Measurements from ENCODE around the gene C6orf132. TPM values are rescaled to one million over a fixed set of nuclear protein-coding genes. Genes with fewer than 3 reads are reported as not detected.

C6orf132 gene
- total and polyA plus RNA-seq, 2 experiments from 2014 or later: 22.2 to 40.9 TPM

- H2AFZ ChIP-seq: no peak overlapping the region
- Mint-ChIP-seq H3K27ac (no peak overlapping the region), H3K9me3 (no peaks in the 10 kb centered on the region), H3K4me3 (no peak overlapping the region), H3K36me3 (ENCODE audit: low read depth) (peaks cover 39% of the 10 kb centered on the region), H3K4me1 (no peaks in the 10 kb centered on the region), H3K27me3 (ENCODE audit: insufficient read depth, low read depth, poor library complexity) (no peaks in the 10 kb centered on the region)
- H4K20me1 ChIP-seq (replicated peaks; ENCODE audit: insufficient read depth): no peaks in the 10 kb centered on the region
- no peak overlapping the region for H3K4me3 ChIP-seq
- no peaks in the 10 kb centered on the region for H3K79me2 ChIP-seq (replicated peaks; ENCODE audit: insufficient read depth)
- H3K4me2 ChIP-seq: no peak overlapping the region
- ATAC-seq: no peak; the same call in 2 of the 3 replicates
- TF ChIP-seq ZNF331 (CRISPR knock-in tag; IDR thresholded peaks at IDR 0.05; ENCODE audit: low read depth) (no peak), CREB1 (CRISPR knock-in tag; IDR thresholded peaks at IDR 0.05; ENCODE audit: low read depth) (no peak), ZNF462 (CRISPR knock-in tag; IDR thresholded peaks at IDR 0.05) (no peak), CTCF (conservative IDR thresholded peaks at IDR 0.05; ENCODE audit: low read depth in 2 of 2) (no peak), JUNB (IDR thresholded peaks at IDR 0.05; ENCODE audit: unreplicated experiment) (no peak), ETS1 (IDR thresholded peaks at IDR 0.05) (no peak), POLR2AphosphoS5 (IDR thresholded peaks at IDR 0.05; ENCODE audit: low read depth) (no peak), STAT1 (IDR thresholded peaks at IDR 0.05; ENCODE audit: unreplicated experiment) (no peak), EZH2 (IDR thresholded peaks at IDR 0.05; ENCODE audit: low read depth, unreplicated experiment) (no peak), REST (IDR thresholded peaks at IDR 0.05; ENCODE audit: unreplicated experiment) (no peak), ZNF114 (CRISPR knock-in tag; IDR thresholded peaks at IDR 0.05) (no peak), NANOG (IDR thresholded peaks at IDR 0.05; ENCODE audit: borderline replicate concordance) (no peak), EZH2phosphoT487 (IDR thresholded peaks at IDR 0.05; ENCODE audit: unreplicated experiment) (no peak)
- peaks cover 25% of the 10 kb centered on the region for H3K36me3 ChIP-seq (ENCODE audit: insufficient read depth)
- DNase-seq (ENCODE audit: low spot score): no peak
- H3K27me3 ChIP-seq (ENCODE audit: insufficient read depth): no peaks in the 10 kb centered on the region
- H3K4me1 ChIP-seq (ENCODE audit: insufficient read depth): no peaks in the 10 kb centered on the region
- H3K9me2 ChIP-seq (ENCODE audit: insufficient read depth): no peaks in the 10 kb centered on the region
- no peaks in the 10 kb centered on the region for H3F3A ChIP-seq (replicated peaks; ENCODE audit: low read depth)
- H3K27ac ChIP-seq (ENCODE audit: low read depth): no peak overlapping the region
These were observed 76.2 kb downstream of the C6orf132 start for GRCh38 chr6:42066156-42066675.
